ENCODE data around the gene C12orf76. TPM values are rescaled to one million over a fixed set of nuclear protein-coding genes. Genes with fewer than 3 reads are reported as not detected.
"Not testable (repeated sequence)": the region's sequence is repeated elsewhere in the genome, so short reads cannot be mapped to it uniquely, and the experiment has no call there.

Gene C12orf76
- total RNA-seq, 1 donor from 2014 or later: 31.7 TPM

DNA sequence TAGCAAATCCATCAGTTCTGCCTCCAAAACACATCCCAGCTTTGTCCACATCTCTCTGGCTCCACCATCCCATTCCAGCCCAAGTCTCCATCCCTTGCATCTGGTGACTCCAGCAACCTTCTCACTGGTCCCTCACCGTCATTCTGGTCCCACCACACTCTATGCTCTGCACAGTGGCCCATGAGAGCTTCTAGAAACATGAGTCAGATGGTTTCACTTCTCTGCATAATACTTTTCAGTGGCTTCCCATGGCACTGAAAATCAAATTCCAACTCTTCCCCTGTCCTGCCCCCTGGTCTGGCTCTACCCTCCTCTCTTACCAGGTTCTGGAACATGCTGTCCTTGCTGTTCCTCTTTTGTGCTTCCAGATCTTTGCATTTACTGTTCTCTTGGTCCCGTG, 17.2 kb upstream of the C12orf76 start:
- DNase-seq (ENCODE audit: low read depth): no peak

DNA sequence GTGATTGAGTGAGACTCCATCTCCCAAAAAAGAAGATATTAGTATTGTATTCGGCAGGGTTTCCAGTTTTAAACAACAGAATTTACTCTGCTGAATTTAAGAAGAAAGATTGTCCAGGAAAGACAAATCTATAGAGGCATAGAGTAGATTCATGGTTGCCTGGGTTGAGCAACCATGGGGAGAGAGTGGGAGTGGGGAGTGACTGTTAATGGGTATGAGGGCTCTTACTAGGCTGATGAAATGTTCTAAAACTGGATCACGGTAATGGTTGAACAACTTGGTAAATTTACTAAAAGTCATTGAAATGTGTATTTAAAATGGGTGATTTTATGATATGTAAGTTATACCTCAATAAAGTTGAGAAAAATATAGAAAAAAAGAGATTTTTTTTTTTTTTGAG, 13.9 kb upstream of the C12orf76 start:
- DNase-seq (ENCODE audit: low read depth): no peak

DNA sequence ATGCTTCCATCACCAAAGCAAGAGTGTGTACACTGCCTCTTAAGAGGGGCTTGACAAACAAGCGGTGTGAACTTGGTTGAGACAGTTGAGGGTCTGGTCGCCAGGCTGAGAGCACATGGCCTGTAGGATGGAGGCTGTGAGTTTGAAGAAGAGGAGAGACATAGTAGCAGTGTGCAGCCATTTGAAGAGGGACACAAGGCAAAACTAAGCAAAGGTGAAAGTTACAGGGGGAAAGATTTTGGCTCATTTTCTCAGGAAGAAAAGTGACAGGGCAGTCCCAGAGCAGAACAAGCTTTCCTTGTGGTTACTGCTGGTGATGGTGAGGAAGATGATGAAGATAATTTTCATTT, 11.3 kb upstream of the C12orf76 start:
- DNase-seq (ENCODE audit: low read depth): no peak

DNA sequence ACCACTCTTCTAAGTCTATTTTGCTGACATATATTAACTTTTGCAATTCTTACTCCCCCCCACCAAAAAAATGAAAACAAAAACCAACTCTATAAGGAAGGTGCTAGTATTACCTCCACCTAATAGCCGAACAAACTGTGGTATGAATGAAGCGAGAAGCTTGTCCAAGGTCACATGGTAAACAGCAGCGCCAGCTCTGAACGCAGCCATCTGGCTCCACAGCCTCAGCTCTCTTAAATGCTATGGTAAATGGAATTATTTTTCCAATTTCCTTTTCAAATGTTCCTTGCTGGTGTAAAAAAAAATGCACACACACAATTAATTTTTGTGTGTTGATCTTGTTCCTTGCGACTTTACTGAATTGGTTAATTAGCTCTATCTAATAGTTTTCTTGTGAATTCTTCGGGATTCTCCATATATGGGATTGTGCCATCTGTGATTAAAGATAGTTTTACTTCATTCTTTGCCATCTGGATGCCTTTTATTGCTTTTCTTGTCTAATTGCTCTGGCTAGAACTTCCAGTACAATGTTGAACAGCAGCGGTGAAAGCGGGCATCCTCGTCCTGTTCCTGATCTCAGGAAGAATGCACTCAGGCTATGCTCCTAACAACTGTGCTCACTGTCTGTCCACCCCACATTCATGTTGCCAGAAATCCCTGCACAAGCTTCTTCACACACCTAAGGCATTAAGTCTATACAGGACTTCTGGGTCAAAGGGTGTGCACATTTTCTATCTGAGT, 10.7 kb upstream of the C12orf76 start:
- DNase-seq (ENCODE audit: low read depth): no peak

DNA sequence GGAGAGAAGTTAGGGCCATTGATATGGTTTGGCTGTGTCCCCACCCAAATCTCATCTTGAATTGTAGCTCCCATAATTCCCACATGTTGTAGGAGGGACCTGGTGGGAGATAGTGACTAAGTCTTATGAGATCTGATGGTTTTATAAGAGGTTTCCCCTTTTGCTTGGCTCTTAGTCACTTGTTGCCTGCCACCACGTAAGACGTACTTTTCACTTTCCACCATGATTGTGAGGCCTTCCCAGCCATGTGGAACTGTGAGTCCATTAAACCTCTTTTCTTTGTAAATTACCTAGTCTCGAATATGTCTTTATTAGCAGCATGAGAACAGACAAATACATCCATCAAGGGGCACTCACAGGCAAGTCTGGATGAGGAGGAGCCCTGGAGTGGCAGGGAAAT, 8.3 kb upstream of the C12orf76 start:
- DNase-seq (ENCODE audit: low read depth): not testable (repeated sequence)

DNA sequence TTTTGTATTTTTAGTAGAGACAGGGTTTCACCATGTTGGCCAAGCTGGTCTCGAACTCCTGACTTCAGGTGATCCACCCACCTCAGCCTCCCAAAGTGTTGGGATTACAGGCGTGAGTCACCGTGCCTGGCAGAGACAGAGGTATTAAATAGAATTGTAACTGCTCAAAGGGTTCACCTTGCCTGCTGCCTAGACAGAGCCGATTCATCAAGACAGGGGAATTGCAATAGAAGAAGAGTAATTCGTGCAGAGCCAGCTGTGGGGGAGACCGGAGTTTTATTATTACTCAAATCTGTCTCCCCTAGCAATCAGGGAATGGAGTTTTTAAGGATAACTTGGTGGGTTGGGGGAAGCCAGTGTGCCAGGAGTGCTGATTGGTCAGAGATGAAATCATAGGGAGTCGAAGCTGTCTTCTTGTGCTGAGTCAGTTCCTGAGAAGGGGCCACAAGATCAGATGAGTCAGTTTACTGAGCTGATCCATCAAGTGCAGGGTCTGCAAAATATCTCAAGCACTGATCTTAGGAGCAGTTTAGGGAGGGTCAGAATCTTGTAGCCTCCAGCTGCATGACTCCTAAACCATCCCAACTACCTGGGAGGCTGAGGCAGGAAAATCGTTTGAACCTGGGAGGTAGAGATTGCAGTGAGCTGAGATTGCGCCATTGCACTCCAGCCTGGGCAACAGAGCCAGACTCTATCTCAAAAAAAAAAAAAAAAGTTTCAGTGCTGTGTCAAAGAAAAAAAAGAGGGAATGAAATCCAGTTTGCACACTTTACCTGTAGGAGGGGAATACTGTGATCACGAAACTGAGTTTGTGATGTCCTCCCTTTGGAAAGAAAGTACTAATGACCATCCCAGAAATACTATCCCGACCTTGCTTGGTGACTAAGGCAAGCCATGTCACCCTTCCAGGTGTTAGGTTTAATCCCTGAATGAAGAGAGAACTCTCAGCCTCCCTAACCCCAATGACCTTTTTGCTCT, 7.3 kb upstream of the C12orf76 start:
- peak; percentile 91 for DNase-seq (ENCODE audit: low read depth)

DNA sequence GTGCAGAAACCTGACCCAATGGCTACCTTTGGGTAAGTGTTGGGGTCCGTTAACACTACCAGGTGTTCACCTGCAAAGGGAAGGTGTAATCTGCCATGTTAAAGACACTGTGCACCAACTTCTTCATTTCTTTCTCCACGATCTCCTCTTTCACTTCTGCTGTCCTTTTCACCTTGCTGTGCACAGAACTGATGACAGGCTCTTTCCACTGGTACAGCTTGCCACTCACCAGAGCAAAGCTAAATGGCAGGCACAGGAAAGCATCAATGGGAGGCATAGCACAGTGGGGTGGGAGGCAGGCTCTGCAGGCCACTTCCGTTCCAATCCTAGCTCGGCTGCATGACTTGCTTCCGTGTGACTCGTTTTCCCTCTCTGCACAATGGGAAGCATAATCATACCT, 2.6 kb upstream of the C12orf76 start:
- no peak for DNase-seq (ENCODE audit: low read depth)

DNA sequence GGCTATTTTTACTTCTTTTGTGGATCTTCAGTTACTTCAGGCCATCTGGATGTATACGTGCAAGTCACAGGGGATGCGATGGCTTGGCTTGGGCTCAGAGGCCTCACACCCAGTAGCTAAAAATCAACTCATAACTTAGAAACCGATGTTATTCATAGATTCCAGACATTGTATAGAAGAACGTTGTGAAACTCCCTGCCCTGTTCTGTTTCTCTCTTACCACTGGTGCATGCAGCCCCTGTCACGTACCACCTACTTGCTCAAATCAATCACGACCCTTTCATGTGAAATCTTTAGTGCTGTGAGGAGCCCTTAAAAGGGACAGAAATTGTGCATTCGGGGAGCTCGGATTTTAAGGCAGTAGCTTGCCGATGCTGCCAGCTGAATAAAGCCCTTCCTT, 1.3 kb upstream of the C12orf76 start:
- not testable (repeated sequence) for DNase-seq (ENCODE audit: low read depth)

DNA sequence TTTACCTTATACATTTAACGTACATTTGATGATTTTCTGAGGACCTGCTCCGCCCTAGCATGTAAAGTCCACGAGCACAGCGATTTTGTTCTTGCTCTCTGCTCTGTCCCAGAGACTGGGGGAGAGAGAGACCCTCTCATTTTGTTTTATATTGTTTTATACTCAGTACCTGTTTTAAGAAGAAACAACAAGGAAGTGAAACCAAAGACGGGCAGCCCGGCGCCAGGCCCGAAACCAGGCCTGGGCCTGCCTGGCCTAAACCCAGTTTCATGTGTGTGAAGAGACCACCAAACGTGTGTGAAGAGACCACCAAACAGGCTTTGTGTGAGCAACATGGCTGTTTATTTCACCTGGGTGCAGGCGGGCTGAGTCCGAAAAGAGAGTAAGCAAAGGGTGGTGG, 712 bp upstream of the C12orf76 start:
- not testable (repeated sequence) for DNase-seq (ENCODE audit: low read depth)

DNA sequence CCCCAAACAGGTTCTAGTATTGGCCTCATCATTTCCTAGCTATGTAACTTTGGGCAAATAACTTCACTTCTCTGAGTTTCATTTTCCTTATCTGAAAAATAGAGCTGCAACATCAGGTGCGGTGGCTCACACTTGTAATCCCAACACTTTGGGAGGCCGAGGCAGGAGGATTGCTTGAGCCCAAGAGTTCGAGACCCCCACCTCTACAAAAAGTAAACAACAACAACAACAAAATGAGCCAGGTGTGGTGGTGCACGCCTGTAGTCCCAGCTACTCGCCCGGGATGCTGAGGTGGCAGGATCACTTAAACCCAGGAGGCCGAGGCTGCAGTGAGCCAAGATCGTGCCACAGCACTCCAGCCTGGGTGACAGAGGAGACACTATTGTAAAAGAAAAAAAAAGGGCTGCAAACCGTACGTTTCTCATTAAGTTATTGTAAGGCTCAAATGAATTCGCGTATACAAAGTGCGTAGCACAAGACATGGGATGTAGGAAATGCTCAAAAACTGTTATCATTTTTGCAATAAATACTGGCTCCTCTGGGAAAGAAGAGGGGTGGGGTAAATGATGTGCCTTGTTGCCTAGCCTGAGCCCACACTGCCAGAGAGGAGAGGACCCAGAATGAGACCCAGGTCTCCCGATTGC, 903 bp downstream of the C12orf76 start:
- no peak for DNase-seq (ENCODE audit: low read depth)

DNA sequence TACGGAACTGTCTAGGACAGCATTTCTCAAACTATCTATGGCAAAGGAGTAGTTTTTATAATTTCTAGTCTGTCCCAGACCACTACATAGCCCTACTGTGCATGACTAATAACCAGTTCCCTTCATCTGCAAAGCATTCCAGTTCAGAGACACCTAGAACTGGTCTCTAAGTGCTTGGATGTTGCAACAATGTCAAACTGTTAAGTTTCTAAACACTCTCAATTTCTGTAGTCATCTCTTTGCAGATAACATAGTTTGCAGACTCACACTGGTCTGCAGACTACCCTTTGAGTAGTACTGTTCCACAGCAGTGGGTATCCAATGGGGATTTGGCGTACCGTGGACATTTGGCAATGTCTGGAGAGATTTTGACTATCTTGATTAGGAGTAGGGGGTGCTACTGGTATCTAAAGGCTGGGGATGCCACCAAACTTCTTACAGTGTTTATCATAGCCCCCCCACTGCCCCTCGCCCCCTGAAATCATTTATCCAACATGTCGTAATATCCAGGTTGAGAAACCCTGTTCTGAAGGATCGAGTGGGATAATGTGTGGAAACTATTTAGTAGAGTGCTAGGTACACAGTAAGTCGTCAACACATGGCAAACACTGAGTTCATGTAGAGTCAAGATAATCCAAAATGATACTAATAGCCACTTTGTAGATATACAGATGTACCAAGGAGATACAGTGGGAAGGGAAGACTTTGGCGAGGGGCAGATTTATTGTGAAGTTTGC, 1.7 kb downstream of the C12orf76 start:
- no peak for DNase-seq (ENCODE audit: low read depth)

DNA sequence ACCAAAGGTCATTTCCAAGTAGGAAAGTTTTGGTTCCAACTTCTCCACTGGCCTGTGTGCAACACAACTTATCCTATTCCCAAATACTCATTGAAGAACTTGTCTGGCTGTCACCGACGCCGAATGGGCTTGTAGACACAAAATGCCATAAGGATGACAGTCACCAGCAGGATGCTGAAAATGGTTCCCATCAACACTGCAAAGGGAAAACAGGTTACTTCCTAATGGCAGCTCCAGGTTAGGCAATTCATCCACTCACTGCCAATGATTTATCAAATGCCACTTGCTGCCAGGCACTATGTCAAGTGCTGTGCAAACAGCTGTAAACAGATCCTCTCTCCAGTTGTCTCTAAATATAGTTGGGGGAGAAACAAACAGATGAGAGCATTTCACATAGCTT, 6.1 kb downstream of the C12orf76 start:
- DNase-seq (ENCODE audit: low read depth): no peak

DNA sequence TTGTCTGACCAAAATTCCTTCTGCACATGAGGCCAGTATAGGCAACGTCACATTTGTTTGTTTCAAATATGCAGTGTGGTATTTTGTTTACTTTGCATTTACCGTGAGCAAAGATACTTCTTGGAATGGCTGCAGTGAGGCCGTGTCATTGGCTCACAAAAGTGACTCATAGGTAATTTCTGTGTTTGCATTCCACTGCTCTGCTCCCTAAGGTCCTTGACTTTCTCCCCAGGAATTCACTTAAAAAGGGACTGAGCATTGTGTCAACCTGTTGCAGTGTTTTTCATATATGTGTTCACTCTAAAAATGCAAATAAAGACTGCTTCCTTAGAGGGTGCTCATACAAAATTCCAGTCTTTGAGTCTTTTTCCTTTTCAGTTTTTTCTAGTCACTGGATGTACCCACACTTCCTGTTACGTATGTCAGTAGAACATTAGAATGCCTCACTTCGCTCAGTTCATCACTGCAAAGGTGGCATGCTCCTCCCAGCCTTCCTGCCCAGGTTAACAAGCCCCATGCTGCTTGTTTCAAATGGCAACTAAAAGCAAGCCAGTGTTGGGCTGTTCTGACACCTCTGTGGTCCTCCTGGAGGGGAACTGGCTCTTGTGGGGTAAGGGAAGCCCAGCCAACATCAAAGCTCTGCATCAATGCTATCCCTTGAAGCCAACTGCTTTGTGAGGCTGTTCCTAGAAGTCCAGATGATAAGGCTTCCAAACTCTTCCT, 9.1 kb downstream of the C12orf76 start:
- DNase-seq (ENCODE audit: low read depth): peak; percentile 99

DNA sequence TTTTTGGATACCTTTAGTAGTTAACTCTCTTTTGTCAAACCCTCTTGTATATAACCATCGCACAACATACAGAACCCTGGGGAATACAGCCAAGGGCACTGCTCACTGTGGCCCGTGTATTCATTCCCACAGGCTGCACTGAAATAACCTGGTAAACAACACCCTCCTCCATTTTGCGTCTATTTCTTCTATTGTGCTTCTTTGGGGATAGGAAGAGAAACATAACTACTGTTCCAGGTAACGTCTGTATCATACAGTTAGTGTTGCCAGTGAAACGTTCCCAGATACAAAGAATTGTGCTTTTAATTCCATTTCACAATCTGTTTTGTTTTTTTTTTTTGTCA, 9.6 kb downstream of the C12orf76 start:
- DNase-seq (ENCODE audit: low read depth): no peak

DNA sequence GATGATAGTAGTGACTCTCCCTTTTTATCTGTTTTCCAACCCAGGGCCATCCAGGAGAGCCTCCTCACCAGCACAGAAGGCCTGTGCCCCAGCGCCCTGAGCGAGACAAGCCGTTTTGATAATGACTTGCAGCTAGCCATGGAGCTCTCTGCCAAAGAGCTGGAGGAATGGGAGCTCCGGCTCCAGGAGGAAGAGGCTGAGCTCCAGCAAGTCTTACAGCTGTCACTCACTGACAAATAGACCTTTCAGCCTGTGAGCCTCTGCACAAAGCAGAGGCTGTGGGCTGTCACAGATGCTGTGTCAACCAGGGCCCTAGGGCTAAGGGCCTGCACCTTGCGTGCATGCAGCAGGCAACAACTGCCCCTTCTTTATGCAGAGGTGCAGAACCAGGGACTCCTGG, 11.0 kb downstream of the C12orf76 start:
- no peak for DNase-seq (ENCODE audit: low read depth)

DNA sequence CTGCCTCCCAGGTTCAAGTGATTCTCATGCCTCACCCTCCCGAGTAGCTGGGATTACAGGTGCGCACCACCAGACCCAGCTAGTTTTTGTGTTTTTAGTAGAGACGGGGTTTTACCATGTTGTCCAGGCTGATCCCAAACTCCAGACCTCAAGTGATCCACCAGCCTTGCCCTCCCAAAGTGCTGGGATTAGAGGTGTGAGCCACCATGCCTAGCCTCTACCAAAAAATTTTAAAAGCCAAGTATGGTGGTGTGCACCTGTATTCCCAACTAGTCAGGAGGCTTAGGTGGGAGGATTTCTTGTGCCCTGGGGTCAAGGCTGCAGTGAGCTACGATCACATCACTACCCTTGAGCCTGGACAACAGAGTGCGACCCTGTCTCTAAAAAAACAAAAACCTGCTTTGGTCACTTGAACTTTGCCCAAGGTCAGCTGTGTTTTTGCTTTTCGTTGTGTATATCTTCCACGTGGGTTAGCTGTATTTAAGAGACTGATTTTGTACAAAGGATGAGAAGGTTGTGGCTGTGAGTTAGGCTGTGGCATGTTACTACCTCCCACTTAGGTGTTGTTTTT, 12.7 kb downstream of the C12orf76 start:
- DNase-seq (ENCODE audit: low read depth): no peak

DNA sequence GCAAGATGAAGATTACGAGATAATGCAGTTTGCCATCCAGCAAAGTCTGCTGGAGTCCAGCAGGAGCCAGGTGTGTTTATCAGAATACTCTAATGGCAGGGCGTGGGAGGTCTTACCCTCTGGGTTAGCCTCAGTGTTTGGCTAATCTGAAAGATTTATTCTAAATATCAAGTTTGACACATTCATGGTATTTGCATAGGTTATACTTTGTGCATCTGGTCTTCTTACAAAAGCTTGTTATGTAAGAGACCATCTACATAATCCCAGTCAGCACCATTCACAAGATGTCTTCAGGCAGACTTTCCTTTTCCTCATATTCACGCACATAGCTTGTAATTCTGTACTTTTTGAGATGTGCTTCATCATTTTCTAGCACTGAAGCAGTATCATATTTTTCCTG, 14.4 kb downstream of the C12orf76 start:
- DNase-seq (ENCODE audit: low read depth): no peak

DNA sequence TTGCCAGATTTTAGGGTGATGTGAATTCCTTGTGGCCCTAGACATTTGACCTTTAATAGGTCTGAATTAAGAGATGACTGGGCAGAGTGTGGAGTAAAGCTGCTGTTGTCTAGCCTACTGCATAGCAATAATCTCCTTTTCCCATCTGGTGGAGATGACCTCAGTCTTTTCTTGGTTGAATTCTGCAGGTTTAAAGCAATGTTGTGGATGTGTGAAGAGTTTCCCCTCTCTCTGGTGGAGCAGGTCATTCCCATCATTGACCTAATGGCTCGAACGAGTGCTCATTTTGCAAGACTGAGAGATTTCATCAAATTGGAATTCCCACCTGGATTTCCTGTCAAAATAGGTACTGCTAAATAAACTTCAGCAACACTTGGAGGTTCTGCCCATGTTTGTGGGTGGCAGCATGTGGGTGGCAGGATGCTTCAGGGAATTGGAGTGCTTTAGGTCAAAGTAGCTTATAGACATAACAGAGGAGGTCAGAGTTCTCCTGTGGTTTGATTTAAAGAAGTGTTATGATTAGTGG, 19.0 kb downstream of the C12orf76 start:
- no peak for DNase-seq (ENCODE audit: low read depth)

DNA sequence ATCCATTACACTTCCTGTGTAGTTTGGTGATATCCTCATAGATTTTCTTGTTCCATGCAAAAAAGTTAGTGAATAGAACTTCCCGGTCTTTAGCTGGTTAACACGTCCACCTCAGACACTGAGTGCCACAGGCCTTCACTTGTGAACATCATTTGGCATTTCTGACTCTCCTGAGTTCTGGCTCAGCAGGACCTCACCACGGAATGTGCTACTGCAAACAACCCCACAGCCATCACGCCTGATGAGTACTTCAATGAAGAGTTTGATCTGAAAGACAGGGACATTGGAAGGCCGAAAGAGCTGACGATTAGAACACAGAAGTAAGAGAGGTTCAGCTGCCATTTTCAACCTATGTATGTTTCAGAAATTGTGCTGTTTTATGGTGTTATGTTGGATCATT, 20.0 kb downstream of the C12orf76 start:
- no peak for DNase-seq (ENCODE audit: low read depth)

DNA sequence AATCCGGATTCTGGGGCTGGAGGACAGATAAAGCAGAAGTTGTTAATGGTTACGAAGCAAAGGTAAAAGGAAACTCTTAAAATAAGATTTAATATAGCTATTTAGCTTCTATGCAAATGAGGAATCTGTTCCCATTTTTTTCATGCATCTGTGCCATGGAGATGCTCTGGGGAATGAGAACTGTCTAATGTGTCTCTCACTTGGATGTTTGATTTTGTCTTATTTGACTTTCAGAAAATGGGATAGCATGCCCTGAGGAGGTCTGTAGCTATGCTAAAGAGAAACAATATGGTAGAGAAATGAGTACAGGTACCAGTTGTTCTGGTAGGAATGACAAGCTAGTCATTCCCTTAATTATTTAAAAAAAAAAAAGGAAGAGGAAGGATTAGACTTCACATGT, 24.3 kb downstream of the C12orf76 start:
- DNase-seq (ENCODE audit: low read depth): no peak
